NCI-H345 treated with DMSO at 0.1 percent for 48 hours (cell line): Measurements from ENCODE around the gene TUBB.
A peak's percentile ranks its signal among the peaks of the same experiment; 100 is the strongest.
"Not testable (repeated sequence)": the region's sequence is repeated elsewhere in the genome, so short reads cannot be mapped to it uniquely, and the experiment has no call there.

Experiments
- DNase-seq: peaks from one replicate; lab custom pipeline; 2025; ENCODE audit not compliant: unreplicated experiment; lab: John Stamatoyannopoulos, UW

The TUBB gene

DNA sequence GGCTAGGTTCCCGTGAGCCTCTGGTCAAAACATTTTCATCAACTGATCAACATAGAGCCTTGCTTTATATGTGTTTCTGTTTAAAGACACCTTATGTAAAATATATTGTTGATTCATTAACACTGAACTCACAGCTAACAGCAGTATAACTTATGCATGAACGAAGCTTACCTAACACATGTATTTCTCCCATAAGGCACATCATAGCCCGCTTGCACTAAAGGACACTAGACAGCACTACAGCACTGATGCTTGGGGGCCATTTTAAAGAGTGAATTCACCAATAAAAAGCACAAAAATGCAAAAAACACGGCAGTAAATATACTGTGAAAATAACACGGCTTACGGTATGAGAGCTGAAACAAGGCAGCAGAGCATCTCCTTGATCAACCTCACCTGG, 18.4 kb downstream of the TUBB start:
- DNase-seq = no peak

GRCh38 chr6:30740540-30740870, 20.4 kb downstream of the TUBB start:
- DNase-seq = no peak

DNA sequence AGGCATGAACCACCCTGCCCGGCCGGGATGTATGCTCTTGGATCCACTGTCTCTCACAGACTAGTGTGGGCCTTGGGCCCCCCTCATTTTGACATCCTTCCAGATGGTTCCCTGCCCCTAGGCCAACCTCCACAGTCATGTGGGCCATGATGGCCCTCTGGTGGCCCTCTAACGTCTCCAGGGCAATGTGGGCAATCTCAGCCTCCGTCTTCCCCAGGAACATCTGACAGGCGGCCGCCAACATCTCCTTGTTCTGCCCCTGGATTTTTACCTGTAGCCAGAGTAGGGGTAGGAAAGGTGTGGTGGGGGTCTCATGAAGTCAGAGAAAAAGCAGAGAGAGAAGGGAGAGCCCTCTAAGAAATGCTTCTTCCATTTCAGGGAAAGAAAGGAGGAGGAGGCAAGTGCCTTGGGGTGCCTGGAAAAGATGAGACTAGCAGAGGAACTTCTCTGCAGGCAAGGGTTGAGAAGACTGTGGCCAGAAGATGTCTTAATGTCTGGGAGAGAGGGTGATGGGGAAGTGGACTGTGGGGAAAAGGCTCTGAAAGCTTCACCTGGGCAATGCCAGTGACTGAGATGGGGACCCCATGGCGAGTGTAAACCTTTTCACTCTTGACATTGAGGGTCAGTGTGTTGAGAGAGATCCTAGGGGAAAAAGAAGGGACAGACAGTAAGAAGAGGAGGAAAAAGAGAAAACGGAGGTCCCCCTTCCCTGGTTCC, 21.1 kb downstream of the TUBB start:
- no peak for DNase-seq

- no peak for DNase-seq
These were observed 21.7 kb downstream of the TUBB start for GRCh38 chr6:30741789-30742315.

DNA sequence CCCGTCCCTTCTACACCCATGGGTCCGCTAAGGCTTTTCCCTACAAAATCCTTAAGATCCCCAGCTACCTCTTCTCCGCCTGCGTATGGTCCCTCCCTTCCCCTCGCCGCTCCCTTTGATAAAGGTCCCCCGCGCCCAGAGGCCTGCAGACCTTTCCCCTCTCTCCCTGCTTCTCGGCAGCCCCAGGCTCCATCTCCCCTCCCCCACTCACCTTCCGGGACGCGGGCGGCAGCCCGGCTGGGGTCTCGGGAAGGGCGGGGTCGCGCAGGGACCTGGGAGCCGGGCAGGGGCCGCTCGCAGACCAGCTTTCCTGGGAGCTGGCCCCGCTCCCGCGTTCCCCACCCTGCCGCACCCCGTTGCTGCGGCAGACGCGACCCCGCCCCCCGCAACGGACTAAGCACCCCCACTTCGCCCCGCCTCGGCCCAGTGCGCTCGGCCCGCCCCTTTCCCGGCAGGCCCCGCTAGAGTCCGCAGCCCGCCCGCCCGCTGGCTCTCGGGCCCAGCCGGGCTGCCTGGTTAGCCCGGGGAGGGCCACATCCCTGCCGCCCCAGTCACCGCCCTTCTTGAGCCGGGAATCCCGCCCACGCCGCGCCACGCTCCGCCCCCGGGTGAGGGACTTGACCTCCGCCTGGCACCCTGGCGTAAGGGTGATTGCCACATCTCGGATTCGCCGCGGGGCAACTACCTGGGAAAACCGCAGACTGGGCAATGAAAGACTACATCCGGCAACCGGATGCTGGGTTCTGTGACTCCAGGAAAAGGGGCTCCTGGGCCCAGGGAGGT, 22.4 kb downstream of the TUBB start, which contains the start of gene FLOT1:
Gene FLOT1, minus strand, starts transcription at position 372 of the 783 bp plus-strand sequence. CDS start 498 bp downstream, outside the sequence.
- DNase-seq = peak; percentile 70

GRCh38 chr6:30743099-30744053, 23.2 kb downstream of the TUBB start:
- no peak for DNase-seq

DNA sequence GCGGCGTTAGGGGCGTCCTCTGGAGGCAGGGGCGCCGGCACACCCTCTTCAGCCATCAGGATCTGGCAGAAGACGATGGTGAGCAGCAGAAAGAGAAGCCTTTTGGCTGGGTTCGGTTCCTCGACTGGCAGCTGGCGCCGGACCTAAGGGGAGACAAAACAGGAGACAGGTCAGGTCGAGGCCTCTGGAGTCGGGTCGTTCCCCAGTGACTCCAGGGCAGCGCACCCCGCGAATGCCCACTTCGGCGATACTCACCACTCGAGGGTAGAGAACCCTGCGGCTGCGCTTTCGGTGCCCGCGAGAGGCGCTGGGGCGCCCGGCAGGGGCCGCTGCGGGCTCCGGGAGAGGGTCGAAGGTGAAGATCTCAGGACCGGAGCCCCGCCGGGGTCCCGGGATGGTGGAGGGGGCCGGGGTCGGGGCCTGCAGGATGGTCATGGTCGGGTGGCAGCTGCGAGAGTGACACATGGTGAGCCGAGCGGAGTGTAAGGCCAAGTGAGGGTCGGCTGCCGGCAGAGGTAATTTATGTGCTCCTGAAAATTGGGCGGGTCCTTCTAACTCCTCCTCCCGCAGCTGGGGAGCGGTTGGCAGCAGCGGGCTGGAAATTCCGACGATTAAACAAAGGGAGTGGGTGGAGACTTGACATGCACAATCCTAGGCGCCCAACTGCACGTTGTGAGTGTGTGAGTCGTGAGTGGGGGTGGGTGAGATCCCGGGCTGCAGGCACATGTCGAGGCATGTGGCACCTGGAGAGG, 24.1 kb downstream of the TUBB start, which contains the start of gene IER3:
Gene IER3, minus strand, starts transcription at position 494 of the 752 bp plus-strand sequence. Its CDS starts 29 bp downstream, at position 465.
- DNase-seq = peak; percentile 66

DNA sequence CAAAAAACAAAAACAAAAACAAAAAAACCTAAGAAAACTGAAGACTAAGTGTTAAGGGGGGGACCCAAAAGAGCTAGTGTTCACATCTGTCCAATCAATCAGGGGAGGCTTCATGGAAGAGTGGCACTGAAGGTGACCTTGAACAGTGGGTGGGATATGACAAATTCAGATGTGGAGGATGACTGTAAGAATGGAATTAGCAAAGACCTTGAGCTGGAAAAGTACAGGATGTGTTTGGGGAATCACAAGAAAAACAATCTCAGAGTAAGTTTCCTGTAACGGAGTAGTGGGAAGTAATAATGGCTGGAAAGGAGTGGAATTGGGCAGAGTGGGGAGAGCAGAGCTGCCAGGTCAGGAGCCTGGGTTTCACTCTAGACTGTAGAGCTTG, 27.1 kb downstream of the TUBB start:
- no peak for DNase-seq

DNA sequence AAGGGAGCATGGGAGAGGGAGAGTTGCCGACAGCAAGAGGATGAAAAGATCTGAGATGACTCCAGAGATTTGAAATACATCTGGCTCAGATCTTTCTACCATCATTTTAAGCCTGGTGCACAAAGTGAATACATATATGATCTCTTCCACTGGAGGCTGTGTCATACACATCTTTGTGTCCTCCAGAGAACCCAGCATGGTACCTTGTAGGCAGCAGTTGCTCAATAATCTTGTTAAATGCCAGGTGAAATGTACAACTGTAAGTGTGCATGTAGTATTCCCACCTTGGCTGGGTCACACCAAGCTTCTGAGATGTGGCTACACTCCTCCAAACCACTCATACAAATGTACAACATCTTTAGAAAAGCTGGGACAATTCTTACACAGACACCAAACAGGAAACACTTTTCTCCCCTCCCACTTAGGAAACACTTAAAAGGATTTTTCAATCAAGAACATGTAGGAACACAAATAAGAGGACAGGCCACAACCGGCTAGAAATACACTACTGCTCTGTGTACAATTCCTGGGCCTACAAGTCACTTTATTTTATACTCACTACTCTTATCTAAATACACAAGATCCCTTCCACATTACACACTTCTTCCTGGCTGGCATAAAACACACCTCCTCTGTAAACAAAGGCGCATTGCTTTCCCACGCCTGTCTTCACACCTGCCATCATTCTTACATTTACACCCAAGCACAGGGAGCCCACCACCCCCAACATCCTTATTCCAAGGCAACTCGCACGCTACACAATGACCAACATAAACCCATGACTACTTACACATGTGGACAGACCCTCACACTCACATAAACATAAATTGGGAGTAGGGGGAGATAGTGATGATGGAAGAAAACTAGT, 28.0 kb downstream of the TUBB start:
- no peak for DNase-seq

DNA sequence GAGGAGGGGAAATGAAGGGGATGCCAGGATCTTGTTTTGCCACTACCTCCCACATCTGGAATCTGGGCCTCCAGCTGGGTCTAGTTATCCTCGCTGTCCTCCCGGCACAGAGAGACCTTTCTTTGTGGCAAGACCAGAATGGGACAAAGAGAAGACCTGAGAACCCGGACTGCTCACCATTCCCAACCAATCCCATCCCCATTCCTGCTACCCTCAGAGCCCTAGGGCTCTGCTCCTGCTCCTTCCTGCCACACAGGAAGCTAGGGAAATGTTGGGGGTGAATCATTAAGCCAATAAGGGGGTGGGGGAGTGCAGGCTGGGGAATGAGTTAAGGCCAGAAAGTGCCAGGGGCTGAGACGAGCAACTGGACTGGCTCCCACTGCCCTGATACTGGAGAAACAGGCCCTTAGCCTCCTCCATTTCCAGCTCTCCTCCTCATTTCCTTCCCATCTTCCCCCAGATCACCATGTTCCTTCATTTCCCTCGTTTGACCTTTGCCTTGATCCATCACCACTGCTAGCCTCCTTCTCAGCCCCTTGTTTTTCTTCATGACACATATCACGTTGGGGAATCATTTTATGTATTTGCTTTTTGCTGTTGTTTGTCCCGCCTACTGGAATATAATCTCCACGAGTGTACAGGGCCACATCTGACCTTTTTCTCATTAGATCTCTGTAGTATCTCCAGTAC, 28.8 kb downstream of the TUBB start:
- no peak for DNase-seq

- DNase-seq = no peak
These were observed 29.6 kb downstream of the TUBB start for GRCh38 chr6:30749554-30750378.

DNA sequence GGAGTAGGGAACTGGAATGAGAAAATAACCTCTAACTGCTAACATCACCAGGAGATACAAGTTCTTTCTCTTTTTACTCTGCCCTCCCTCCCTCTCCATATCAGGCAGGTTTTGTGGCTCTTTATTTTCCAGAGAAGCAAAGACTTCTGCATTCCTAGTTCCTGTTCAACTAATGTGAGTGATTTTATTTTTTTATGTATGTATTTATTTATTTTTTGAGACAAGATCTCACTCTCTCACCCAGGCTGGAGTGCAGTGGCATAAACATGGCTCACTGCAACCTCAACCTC, 30.2 kb downstream of the TUBB start:
- no peak for DNase-seq

- no peak for DNase-seq
These were observed 32.2 kb downstream of the TUBB start for GRCh38 chr6:30752157-30752927.

DNA sequence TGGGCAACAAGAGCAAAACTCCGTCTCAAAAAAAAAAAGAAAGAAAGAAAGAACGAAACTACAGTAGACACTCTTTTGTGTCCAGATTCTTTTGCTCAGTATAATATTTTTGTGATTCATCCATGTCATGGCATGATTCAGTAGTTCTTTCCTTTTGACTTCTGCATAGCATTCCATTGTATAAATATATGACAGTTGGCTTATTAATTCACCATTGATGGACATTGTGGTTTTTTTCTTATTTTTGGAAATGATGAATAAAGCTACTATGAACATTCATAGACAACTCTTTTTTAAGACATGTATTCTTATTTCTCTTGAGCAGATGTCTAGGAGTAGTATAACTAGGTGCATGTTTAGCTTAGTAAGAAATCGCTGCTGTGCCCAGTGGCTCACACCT, 34.5 kb downstream of the TUBB start:
- no peak for DNase-seq

- not testable (repeated sequence) for DNase-seq
These were observed 36.4 kb downstream of the TUBB start for GRCh38 chr6:30756405-30757003.

- DNase-seq = no peak
These were observed 37.2 kb downstream of the TUBB start for GRCh38 chr6:30757261-30757904.
